ENCODE data around the gene STAT5B. TPM values are rescaled to one million over a fixed set of nuclear protein-coding genes. Genes with fewer than 3 reads are reported as not detected.

The STAT5B gene
- total and polyA plus RNA-seq, 2 of the 13 experiments (the other 11 are each of a cell fraction or from before 2014, with no cell fraction given), result 21.0 to 42.8 TPM

DNA sequence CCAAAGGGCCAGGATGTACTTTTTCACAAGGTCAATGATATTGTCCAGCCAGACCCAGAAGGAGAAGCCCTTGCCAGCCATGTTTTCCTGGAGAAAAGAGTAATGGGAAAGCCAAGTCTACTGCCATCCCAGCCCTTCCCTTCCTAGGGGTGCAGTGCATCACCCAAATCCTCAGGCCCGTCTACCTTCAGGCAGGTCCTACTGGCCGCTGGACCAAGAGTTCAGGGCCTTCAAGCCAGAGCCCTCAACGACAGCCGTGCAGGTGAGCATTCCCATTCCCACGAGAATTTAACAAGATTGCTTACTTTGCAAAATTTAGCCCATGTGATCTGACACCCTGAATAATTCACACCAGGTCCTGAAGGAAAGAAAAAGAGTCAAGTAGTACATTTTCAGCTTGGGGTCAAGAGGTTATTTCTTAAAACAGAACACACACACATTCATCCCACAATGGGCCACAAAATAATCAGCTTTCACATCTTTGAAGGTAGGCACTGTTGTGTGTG is 47.1 kb upstream of the STAT5B start:
- in situ Hi-C loops (cut with HindIII; ENCODE audit: extremely low pct_ligation_motif_present, low pct_unique_long_range_greater_than_20kb), result loop anchor here (5.0 kb wide), 2 partner anchors 79 to 199 kb away; no protein-coding TSS in a partner anchor
- Histone ChIP-seq H3K27ac (ENCODE audit: extremely low read length, insufficient read depth, low read length) (no peak overlapping the region), H3K36me3 (replicated peaks in 1 of 2; ENCODE audit: control insufficient read depth in 1 of 2, insufficient read depth in 2 of 2, low read length in 2 of 2) (peaks cover 17 to 64% of the 10 kb centered on the region in 2 experiments), H3K4me2 (ENCODE audit: low read depth, low read length) (no peak overlapping the region), H2AFZ (ENCODE audit: low read length) (no peak overlapping the region), H3K27me3 (ENCODE audit: control insufficient read depth in 1 of 2, insufficient read depth in 2 of 2, low read length in 2 of 2) (no peaks in the 10 kb centered on the region), H3K9me3 (ENCODE audit: low read length) (no peaks in the 10 kb centered on the region), H3K4me3 (replicated peaks in 1 of 3; ENCODE audit: insufficient read depth in 1 of 3, low read depth in 2 of 3, low read length in 3 of 3) (no peak overlapping the region), H3K79me2 (ENCODE audit: insufficient read depth, low read length) (no peaks in the 10 kb centered on the region), H3K4me1 (ENCODE audit: insufficient read depth, low read length) (no peaks in the 10 kb centered on the region), H3K9ac (ENCODE audit: insufficient read depth, low read depth, low read length) (no peak overlapping the region), H4K20me1 (ENCODE audit: insufficient read depth, low read length) (peaks cover 5% of the 10 kb centered on the region; the same call in 1 of the 2 replicates)
- FAIRE-seq, result no peak
- ChIA-PET CTCF (ENCODE audit: low intra/inter-chr PET ratio, low total read pairs) (interaction anchor here (1.0 to 5.9 kb wide), 8 partner anchors 12 to 203 kb away, joined by 3 to 163 read pairs (median 12); no protein-coding TSS in a partner anchor), POLR2A (interaction anchor here (1.0 to 1.2 kb wide), 2 partner anchors 11 to 80 kb away, joined by 3 to 8 read pairs; no protein-coding TSS in a partner anchor)
- intact Hi-C loops (cut with micrococcal nuclease; ENCODE audit: unreplicated experiment), result loop anchor here (1.0 kb wide), 1 partner anchor 204 kb away; no protein-coding TSS in a partner anchor
- BruUV-seq (replicated peaks), result no TSS peak
- no peak for DNase-seq (ENCODE audit: low spot score)
- 89% methylated on average over 5 of the region's 5 CpGs for WGBS (ENCODE audit: low lambda C conversion rate)
- TF ChIP-seq, protein P1, sequence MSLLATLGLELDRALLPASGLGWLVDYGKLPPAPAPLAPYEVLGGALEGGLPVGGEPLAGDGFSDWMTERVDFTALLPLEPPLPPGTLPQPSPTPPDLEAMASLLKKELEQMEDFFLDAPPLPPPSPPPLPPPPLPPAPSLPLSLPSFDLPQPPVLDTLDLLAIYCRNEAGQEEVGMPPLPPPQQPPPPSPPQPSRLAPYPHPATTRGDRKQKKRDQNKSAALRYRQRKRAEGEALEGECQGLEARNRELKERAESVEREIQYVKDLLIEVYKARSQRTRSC (CRISPR knock-in tag; IDR thresholded peaks at IDR 0.05; ENCODE audit: low read depth), result no peak
- TF ChIP-seq, protein P2, sequence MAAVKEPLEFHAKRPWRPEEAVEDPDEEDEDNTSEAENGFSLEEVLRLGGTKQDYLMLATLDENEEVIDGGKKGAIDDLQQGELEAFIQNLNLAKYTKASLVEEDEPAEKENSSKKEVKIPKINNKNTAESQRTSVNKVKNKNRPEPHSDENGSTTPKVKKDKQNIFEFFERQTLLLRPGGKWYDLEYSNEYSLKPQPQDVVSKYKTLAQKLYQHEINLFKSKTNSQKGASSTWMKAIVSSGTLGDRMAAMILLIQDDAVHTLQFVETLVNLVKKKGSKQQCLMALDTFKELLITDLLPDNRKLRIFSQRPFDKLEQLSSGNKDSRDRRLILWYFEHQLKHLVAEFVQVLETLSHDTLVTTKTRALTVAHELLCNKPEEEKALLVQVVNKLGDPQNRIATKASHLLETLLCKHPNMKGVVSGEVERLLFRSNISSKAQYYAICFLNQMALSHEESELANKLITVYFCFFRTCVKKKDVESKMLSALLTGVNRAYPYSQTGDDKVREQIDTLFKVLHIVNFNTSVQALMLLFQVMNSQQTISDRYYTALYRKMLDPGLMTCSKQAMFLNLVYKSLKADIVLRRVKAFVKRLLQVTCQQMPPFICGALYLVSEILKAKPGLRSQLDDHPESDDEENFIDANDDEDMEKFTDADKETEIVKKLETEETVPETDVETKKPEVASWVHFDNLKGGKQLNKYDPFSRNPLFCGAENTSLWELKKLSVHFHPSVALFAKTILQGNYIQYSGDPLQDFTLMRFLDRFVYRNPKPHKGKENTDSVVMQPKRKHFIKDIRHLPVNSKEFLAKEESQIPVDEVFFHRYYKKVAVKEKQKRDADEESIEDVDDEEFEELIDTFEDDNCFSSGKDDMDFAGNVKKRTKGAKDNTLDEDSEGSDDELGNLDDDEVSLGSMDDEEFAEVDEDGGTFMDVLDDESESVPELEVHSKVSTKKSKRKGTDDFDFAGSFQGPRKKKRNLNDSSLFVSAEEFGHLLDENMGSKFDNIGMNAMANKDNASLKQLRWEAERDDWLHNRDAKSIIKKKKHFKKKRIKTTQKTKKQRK (IDR thresholded peaks at IDR 0.05; ENCODE audit: low read length), result no peak
- TF ChIP-seq MAFK (conservative IDR thresholded peaks at IDR 0.05 in 1 of 2, IDR thresholded peaks at IDR 0.05 in 1 of 2; ENCODE audit: low read length in 2 of 2) (peak; percentile 97 to 98), ZNF33B (CRISPR knock-in tag; IDR thresholded peaks at IDR 0.05) (0 out of 2 replicates have a peak, but pooled peaks have one; percentile 7), ZNF431 (CRISPR knock-in tag; IDR thresholded peaks at IDR 0.05; ENCODE audit: borderline replicate concordance, low read depth) (no peak), MAFF (IDR thresholded peaks at IDR 0.05; ENCODE audit: low read depth, low read length) (peak; percentile 97)
- peak; percentile 16; the same call in 2 of the 3 replicates for ATAC-seq
